Hindlimb muscle (tissue), 1 donor: Measurements from ENCODE around the gene ATG2B. TPM values are rescaled to one million over a fixed set of nuclear protein-coding genes. Genes with fewer than 3 reads are reported as not detected.
A peak's percentile ranks its signal among the peaks of the same experiment; 100 is the strongest.
"Not testable (repeated sequence)": the region's sequence is repeated elsewhere in the genome, so short reads cannot be mapped to it uniquely, and the experiment has no call there.

Experiments
- DNase-seq: peaks from one replicate; pipeline ENCODE4 v3.0.0-alpha.2; 2013
- polyA plus RNA-seq: library from polyadenylated mRNA; unstranded; fragments of 120-200 nt; gene quantifications from one replicate; pipeline ENCODE4 v1.2.1, GENCODE V29; 2013; ENCODE audit not compliant: insufficient read length

Gene ATG2B
- polyA plus RNA-seq, 1 donor, result 17.4 TPM

DNA sequence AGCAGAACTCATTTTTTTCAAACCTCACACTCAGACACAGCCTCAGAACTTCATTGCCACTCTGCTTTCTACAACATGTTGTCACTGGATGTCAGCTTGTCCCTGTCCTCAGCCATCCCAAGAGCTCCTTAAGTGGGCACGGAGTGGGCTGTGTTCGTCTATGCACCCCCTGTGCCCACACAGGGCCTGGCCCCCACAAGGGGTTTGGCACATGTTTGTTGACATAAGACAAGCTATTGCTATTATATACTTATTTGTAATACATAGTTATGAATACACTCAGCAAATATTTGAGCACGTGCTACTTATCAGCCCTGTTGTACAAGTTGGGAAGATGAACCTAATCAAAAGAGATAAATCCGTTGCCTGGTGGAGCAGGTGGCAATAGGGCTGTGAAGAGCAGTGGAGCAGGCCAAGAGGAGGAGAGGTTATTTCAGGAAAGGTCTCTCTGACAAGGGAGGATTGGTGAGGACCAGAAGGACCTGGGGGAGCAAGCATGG is 111.4 kb downstream of the ATG2B start:
- DNase-seq, result no peak

DNA sequence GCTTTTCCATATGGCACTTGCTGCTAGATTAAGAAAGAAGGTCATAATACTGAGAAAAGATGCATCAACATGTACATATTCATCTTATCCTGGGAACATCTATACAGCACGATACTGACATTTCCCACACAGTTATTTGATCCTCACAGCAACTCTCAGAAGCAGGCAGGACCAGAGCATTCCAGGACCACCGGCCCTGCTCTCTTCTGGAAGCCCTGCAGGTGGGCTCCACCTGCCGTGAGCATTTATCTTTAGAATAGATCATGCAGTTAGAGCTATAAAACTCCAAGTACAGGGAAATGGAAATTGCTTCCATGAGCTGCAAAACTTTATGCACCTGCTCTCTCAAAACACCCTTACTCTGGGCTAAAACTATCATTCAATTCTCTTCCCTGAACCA is 112.7 kb downstream of the ATG2B start:
- DNase-seq, result no peak

DNA sequence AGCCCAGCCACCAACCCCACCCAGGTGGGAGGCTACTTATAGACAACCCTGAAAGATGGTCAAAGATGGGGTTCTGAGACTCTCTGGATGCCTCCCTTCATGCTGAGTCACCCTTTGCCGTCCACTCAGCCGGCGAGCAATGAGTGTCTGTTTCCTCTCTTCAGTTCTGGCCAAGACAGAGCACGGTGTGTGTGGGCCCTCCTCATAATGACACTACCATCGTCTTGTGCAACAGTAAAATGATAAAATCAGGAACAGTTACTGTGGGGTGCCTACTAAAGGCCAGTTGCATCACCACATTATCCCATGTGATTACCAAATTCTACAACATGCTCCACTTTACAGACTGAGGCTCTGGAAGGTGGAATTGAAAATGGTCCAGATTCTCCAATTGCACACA is 114.1 kb downstream of the ATG2B start:
- no peak for DNase-seq

DNA sequence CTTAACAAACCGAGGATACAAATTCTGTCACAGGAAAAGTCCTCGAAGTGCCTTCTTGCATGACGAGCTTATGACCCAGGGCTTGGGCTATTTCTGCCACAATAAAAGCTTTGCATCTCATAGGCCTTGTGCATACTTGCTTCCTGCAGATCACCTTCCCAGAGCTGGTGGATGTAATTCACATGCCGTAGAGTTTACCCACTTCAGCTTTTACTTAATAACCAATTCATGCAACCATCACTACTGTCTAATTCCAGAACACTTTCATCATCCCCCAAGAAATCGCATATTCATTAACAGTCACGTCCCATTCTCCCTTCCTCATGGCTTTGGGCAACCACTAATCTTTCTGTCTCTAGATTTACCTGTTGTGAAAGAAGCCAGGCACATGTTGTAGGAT is 116.1 kb downstream of the ATG2B start:
- no peak for DNase-seq

DNA sequence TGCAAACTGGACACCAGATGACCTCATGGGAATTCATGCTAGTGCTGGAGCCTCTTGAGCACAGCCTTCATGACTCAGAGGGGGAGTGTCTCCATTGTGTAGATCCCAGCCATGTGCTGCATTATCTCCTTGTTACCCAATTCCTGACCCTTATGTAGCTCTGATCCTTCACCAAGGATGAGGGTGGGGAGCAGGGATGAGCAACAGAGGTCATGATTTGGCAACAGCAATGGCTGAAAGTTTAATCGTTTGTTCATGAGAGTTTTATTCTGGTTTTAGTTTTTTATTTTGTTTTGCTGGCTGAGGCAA is 116.6 kb downstream of the ATG2B start:
- DNase-seq, result no peak

DNA sequence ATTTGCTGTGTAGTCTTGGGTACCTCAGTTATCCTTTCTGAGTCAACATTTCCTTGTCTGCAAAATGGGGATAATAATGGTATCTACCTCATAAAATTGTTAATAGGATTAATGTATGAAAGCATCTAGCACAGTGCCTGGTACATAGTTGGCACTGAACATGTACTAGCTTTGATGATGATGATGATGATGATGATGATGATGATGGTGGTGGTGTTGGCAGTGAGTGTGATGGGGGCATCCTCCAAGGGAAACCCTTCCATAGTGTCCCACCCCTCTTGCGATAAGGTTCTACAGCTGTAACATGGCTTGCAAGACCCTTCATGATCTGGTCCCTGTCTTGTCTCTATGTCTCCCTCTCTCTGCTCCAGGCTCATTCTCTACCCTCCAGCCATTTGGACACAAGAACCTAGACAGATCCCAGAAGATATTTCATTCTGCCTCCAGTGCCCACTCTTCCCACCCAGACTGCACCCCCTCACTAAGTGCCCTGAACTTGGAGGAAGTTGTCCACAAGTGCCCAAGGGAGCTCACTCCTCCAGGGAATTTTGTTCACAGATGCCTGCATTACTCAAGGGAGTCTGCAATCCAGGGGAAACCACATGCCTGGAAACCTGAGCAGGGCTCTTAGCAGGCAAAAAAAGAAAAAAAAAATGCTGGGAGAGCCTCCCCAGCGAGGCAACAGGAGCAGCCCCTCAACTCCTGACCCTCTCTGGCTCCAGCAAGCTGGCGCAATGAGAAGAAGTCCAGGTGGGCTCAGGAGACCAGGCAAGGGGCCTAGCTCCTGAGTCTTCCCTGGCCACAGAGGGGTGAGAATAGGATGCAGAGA is 117.2 kb downstream of the ATG2B start:
- DNase-seq, result no peak

DNA sequence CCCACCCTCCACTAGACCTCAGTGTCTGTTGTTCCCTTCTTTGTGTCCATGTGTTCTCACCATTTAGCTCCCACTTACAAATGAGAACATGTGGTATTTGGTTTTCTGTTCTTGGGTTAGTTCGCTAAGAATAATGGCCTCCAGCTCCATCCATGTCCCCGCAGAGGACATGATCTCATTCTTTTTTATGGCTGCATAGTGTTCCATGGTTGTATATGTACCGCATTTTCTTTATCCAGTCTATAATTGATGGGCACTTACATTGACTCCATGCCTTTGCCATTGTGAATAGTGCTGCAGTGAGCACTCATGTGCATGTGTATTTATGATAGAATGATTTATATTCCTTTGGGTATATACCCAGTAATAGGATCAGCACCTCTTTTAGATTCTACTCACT is 118.1 kb downstream of the ATG2B start:
- DNase-seq, result not testable (repeated sequence)

GRCh38 chr14:96243785-96244184 is 119.4 kb downstream of the ATG2B start:
- DNase-seq, result no peak

DNA sequence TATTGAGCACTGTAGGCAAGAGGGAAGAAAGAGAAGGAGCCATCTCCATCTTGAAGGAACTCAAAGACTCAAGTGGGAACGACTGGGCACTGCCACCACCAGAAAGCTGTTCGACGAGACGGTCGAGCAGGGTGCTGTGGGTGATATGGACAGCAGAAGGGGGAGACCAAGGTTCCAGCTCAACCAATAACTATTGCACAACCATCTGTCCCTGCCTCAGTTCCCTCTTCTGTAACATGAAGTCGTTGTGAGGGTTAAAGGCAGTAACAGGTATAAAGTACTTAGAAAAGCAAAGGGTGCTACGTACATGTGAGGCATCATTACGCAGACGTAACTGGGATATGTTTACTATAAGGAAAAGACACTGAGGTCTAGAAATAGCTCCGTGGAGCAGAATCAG is 121.0 kb downstream of the ATG2B start:
- no peak for DNase-seq

DNA sequence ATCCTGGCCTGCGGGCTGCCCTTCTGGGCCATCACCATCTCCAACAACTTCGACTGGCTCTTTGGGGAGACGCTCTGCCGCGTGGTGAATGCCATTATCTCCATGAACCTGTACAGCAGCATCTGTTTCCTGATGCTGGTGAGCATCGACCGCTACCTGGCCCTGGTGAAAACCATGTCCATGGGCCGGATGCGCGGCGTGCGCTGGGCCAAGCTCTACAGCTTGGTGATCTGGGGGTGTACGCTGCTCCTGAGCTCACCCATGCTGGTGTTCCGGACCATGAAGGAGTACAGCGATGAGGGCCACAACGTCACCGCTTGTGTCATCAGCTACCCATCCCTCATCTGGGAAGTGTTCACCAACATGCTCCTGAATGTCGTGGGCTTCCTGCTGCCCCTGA is 122.5 kb downstream of the ATG2B start:
- no peak for DNase-seq

GRCh38 chr14:96239711-96240141 is 123.4 kb downstream of the ATG2B start:
- no peak for DNase-seq

- no peak for DNase-seq
Measured at GRCh38 chr14:96238676-96239265, 124.4 kb downstream of the ATG2B start.

GRCh38 chr14:96237641-96238040 is 125.5 kb downstream of the ATG2B start:
- DNase-seq, result no peak

GRCh38 chr14:96235426-96235825 is 127.7 kb downstream of the ATG2B start:
- no peak for DNase-seq

DNA sequence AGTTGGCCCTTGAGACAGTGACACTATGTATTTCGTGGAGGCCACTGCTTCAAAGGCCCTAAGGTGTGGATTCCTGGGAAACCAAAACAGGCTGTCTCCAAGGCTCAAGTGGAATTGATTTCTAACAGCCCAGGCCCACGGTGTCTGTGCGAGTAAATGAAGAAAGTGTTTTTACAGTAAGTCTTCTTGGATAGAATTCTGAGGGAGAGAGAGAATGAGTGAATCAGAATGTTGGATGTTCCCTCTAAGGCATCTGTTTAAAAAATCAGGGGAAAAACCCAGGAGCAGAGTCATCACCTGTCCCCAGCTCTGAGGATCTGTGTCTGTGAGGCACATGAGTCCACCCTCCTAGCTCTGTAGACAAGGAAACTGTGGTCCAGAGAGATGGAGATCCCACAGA is 129.5 kb downstream of the ATG2B start:
- peak; percentile 49 for DNase-seq

GRCh38 chr14:96232506-96232905 is 130.6 kb downstream of the ATG2B start:
- DNase-seq, result no peak

- no peak for DNase-seq
Measured at GRCh38 chr14:96231526-96232130, 131.5 kb downstream of the ATG2B start.

GRCh38 chr14:96231056-96231455 is 132.1 kb downstream of the ATG2B start:
- no peak for DNase-seq

DNA sequence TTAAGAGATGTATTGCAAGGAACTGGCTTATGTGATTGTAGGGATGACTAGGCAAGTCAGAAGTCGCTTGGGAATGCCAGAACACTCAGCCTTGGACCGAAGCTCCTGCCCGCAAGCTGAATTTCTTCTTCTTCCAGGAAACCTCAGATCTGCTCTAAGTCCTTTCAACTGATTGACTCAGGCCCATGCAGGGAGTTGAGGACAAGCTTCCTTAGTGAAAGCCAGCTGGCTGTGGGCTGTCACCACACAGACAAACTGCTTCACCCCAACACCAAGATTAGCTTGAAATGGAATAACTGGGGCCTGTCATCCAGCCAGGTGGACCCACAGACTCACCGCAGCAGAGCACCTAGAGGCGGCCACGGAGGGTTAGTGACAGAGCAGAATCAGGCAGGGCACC is 133.8 kb downstream of the ATG2B start:
- DNase-seq, result no peak
